Tibial nerve (tissue), 4 donors: ENCODE data around the gene DACT2. TPM values are rescaled to one million over a fixed set of nuclear protein-coding genes. Genes with fewer than 3 reads are reported as not detected.
"Not testable (repeated sequence)": the region's sequence is repeated elsewhere in the genome, so short reads cannot be mapped to it uniquely, and the experiment has no call there.

Experiments used
- DNase-seq, 2 donors: peaks; one replicate each; pipeline ENCODE4 v3.0.0-alpha.2; 2019; ENCODE audit warnings: low spot score in 2 of 2
- H3K27ac ChIP-seq, 4 donors: fragments of 200-600 bp; sonication (generic) in 3 of 4; one replicate each; pipeline ENCODE4 v1.5.1; 2017 to 2019; ENCODE audit warnings: mild to moderate bottlenecking in 1 of 4
- H3K27me3 ChIP-seq, 2 donors: fragments of 200-600 bp; sonication (generic) in 1 of 2; one replicate each; pipeline versions ENCODE4 v1.5.1 to v1.6.0; 2017 to 2019
- H3K36me3 ChIP-seq, 3 donors: fragments of 200-600 bp; sonication (generic); one replicate each; pipeline ENCODE4 v1.5.1; 2018 to 2019
- H3K4me1 ChIP-seq, 4 donors: fragments of 200-600 bp; sonication (generic) in 3 of 4; one replicate each; pipeline ENCODE4 v1.5.1; 2017 to 2019
- H3K4me3 ChIP-seq, 4 donors: fragments of 200-600 bp; sonication (generic) in 3 of 4; one replicate each; pipeline ENCODE4 v1.5.1; 2017 to 2019; ENCODE audit warnings: mild to moderate bottlenecking in 1 of 4, moderate library complexity in 1 of 4
- H3K9me3 ChIP-seq, 4 donors: fragments of 200-600 bp; sonication (generic) in 3 of 4; one replicate each; pipeline ENCODE4 v1.5.1; 2017 to 2019
- CTCF ChIP-seq, 5 experiments: fragments of 200-600 bp in 3 of 5; fragments of 450-650 bp in 2 of 5; sonication (generic) in 3 of 5; IDR thresholded peaks; one replicate each; pipeline ENCODE4 v1.5.1; 2016 to 2019; ENCODE audit warnings: antibody characterized with exemption in 5 of 5, mild to moderate bottlenecking in 3 of 5, moderate library complexity in 2 of 5
- EP300 ChIP-seq, 2 donors: sonication (generic); formaldehyde crosslinking; IDR thresholded peaks; one replicate each; pipeline ENCODE4 v1.6.1; 2017; ENCODE audit warnings: antibody characterized with exemption in 2 of 2, mild to moderate bottlenecking in 1 of 2
- POLR2A ChIP-seq, 2 donors: fragments of 450-650 bp; IDR thresholded peaks; one replicate each; pipeline ENCODE4 v1.6.1; 2017; ENCODE audit warnings: antibody characterized with exemption in 2 of 2, mild to moderate bottlenecking in 2 of 2, moderate library complexity in 2 of 2
- WGBS, 2 donors: methylation state at CpG; one replicate each; pipeline ENCODE4 v1.1.5; 2018; 5-methylcytosine and 5-hydroxymethylcytosine counted together
- total RNA-seq, 4 donors: library from RNA; depleted of rRNA; stranded (reverse); fragments of >200 nt; gene quantifications; one replicate each; pipeline ENCODE4 v1.1.0, GENCODE V29; 2016

DACT2 gene
- total RNA-seq, 4 donors from 2014 or later: 0.30 to 1.5 (median 1.3) TPM; not detected in 1

GRCh38 chr6:168313431-168314011 lies 6.1 kb downstream of the DACT2 start:
- no peak overlapping the region for H3K27ac ChIP-seq
- 43% methylated on average over 15 of the region's 15 CpGs for WGBS, 2 donors
- peaks cover 0 to 5% (median 0%) of the 10 kb centered on the region in 4 donors for H3K4me1 ChIP-seq
- H3K27me3 ChIP-seq: peaks cover 0 to 3% of the 10 kb centered on the region in 2 donors
- H3K9me3 ChIP-seq: no peaks in the 10 kb centered on the region
- TF ChIP-seq CTCF (IDR thresholded peaks at IDR 0.05) (no peak), POLR2A (IDR thresholded peaks at IDR 0.05) (no peak), EP300 (IDR thresholded peaks at IDR 0.05) (no peak)
- DNase-seq: no peak
- no peaks in the 10 kb centered on the region for H3K36me3 ChIP-seq
- no peak overlapping the region for H3K4me3 ChIP-seq

- H3K9me3 ChIP-seq, H3K36me3 ChIP-seq, H3K4me3 ChIP-seq, H3K27me3 ChIP-seq, H3K4me1 ChIP-seq, DNase-seq, H3K27ac ChIP-seq: not testable (repeated sequence)
- WGBS, 2 donors: 93 to 99% methylated on average over 8 of the region's 8 CpGs
These were observed 7.5 kb downstream of the DACT2 start for GRCh38 chr6:168312125-168312507.

GRCh38 chr6:168311410-168312124 lies 8.0 kb downstream of the DACT2 start:
- Histone ChIP-seq H3K9me3 (no peaks in the 10 kb centered on the region), H3K4me1 (peaks cover 0 to 5% (median 0%) of the 10 kb centered on the region in 4 donors), H3K36me3 (no peaks in the 10 kb centered on the region), H3K27me3 (peaks cover 0 to 3% of the 10 kb centered on the region in 2 donors), H3K27ac (no peak overlapping the region), H3K4me3 (no peak overlapping the region)
- DNase-seq: no peak
- no peak for TF ChIP-seq EP300 (IDR thresholded peaks at IDR 0.05)
- no peak for TF ChIP-seq POLR2A (IDR thresholded peaks at IDR 0.05)
- TF ChIP-seq CTCF (IDR thresholded peaks at IDR 0.05): no peak
- WGBS, 2 donors: 81 to 90% methylated on average over 11 of the region's 11 CpGs

- no peak overlapping the region for H3K27ac ChIP-seq
- H3K4me1 ChIP-seq: peaks cover 0 to 5% (median 0%) of the 10 kb centered on the region in 4 donors
- no peak for TF ChIP-seq EP300 (IDR thresholded peaks at IDR 0.05)
- no peak for TF ChIP-seq CTCF (IDR thresholded peaks at IDR 0.05)
- TF ChIP-seq POLR2A (IDR thresholded peaks at IDR 0.05): no peak
- WGBS, 2 donors: 86 to 89% methylated on average over 6 to 10 of the region's 10 CpGs
- no peak for DNase-seq
- H3K9me3 ChIP-seq: no peaks in the 10 kb centered on the region
- H3K4me3 ChIP-seq: no peak overlapping the region
- no peaks in the 10 kb centered on the region for H3K36me3 ChIP-seq
- H3K27me3 ChIP-seq: peaks cover 0 to 3% of the 10 kb centered on the region in 2 donors
These were observed 8.6 kb downstream of the DACT2 start for GRCh38 chr6:168310945-168311344.

GRCh38 chr6:168310403-168310802 lies 9.2 kb downstream of the DACT2 start:
- Histone ChIP-seq H3K27ac (no peak overlapping the region), H3K4me3 (no peak overlapping the region), H3K36me3 (no peaks in the 10 kb centered on the region), H3K4me1 (peaks cover 0 to 5% (median 0%) of the 10 kb centered on the region in 4 donors), H3K9me3 (no peaks in the 10 kb centered on the region), H3K27me3 (peaks cover 0 to 3% of the 10 kb centered on the region in 2 donors)
- TF ChIP-seq EP300 (IDR thresholded peaks at IDR 0.05): no peak
- TF ChIP-seq POLR2A (IDR thresholded peaks at IDR 0.05): no peak
- TF ChIP-seq CTCF (IDR thresholded peaks at IDR 0.05): no peak
- DNase-seq: no peak
- 57 to 88% methylated on average over 2 to 7 of the region's 11 CpGs for WGBS, 2 donors
